GM21390 (cell line): Measurements from ENCODE around the gene COIL.

Experiments
- ATAC-seq: cut with Tn5 transposase; IDR thresholded peaks from one replicate; pipeline ENCODE4 v1.9.1; 2021; ENCODE audit not compliant: unreplicated experiment

COIL gene

GRCh38 chr17:56936697-56937322 lies 24.0 kb downstream of the COIL start:
- no peak for ATAC-seq

GRCh38 chr17:56935461-56935860 lies 25.4 kb downstream of the COIL start:
- ATAC-seq, result no peak

- ATAC-seq, result no peak
Measured at GRCh38 chr17:56934280-56934679, 26.6 kb downstream of the COIL start.

- no peak for ATAC-seq
Measured at GRCh38 chr17:56933868-56934267, 27.0 kb downstream of the COIL start.

- no peak for ATAC-seq
Measured at GRCh38 chr17:56933151-56933745, 27.6 kb downstream of the COIL start.

- ATAC-seq, result no peak
Measured at GRCh38 chr17:56930739-56931337, 30.0 kb downstream of the COIL start.

GRCh38 chr17:56929362-56929969 lies 31.4 kb downstream of the COIL start:
- ATAC-seq, result no peak

- ATAC-seq, result no peak
Measured at GRCh38 chr17:56928586-56928985, 32.3 kb downstream of the COIL start.

GRCh38 chr17:56926704-56927103 lies 34.1 kb downstream of the COIL start:
- ATAC-seq, result no peak

GRCh38 chr17:56926270-56926669 lies 34.6 kb downstream of the COIL start:
- no peak for ATAC-seq

- no peak for ATAC-seq
Measured at GRCh38 chr17:56925088-56925487, 35.8 kb downstream of the COIL start.

- ATAC-seq, result no peak
Measured at GRCh38 chr17:56919717-56920116, 41.1 kb downstream of the COIL start.

GRCh38 chr17:56918916-56919315 lies 41.9 kb downstream of the COIL start:
- no peak for ATAC-seq

- ATAC-seq, result no peak
Measured at GRCh38 chr17:56917559-56918296, 43.1 kb downstream of the COIL start.

GRCh38 chr17:56914581-56915273 lies 46.1 kb downstream of the COIL start:
- ATAC-seq, result no peak

GRCh38 chr17:56913867-56914580 lies 46.8 kb downstream of the COIL start, which contains the start of gene TRIM25:
Gene TRIM25, minus strand, starts transcription at chr17:56914049. Its CDS starts 61 bp downstream, at chr17:56913988.
- ATAC-seq, result peak; percentile 70

GRCh38 chr17:56913353-56913866 lies 47.4 kb downstream of the COIL start:
- ATAC-seq, result peak; percentile 36

GRCh38 chr17:56913000-56913311 lies 47.9 kb downstream of the COIL start:
- ATAC-seq, result no peak

- no peak for ATAC-seq
Measured at GRCh38 chr17:56912105-56912999, 48.5 kb downstream of the COIL start.
